NCI-H345 treated with DMSO at 0.1 percent for 48 hours (cell line): ENCODE results near the gene UTF1.

Experiments used
- DNase-seq: peaks from one replicate; lab custom pipeline; 2025; ENCODE audit not compliant: unreplicated experiment; lab: John Stamatoyannopoulos, UW

UTF1 gene

DNA sequence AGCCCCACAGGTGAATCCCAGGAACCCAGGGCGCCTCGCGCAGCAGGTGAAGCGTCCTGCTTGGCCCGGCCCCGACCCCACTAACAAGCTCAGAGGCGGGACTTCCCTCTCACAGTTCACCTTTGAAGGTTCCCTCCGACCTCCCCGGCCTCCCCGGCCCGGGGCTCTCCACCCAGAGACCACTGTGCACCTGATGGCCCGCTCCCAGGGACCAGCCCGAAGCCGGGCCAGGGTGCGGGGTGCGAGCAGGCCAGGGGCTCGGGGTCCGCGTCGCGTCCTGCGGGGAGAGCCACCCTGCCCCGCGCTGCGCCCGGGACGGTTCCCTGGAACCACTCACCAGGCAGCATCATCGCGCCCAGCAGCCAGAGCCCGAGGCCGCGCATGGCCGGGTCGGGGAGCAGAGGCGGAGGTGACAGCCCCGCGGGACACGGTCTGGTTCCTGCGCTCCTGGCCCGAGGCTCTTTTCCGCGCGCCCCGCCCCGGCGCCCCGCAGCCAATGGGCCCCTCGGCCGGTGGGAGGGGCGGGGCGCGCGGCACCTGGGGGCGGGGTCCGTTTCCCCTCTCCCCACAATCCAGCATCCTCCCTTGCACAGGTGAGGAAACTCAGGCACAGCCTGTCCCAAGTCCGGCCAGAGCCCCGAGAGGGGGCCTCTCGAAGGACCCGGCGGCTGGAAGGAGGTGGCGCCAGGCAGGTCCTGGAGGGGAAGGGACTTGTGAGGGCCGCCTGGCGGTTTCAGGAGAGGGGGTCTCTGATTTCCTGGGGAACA, 46.6 kb downstream of the UTF1 start, which contains the start of gene ADAM8:
Gene ADAM8 (minus strand): TSS at position 434 of the 767 bp plus-strand sequence. CDS start 51 bp downstream, at position 383.
- no peak for DNase-seq

DNA sequence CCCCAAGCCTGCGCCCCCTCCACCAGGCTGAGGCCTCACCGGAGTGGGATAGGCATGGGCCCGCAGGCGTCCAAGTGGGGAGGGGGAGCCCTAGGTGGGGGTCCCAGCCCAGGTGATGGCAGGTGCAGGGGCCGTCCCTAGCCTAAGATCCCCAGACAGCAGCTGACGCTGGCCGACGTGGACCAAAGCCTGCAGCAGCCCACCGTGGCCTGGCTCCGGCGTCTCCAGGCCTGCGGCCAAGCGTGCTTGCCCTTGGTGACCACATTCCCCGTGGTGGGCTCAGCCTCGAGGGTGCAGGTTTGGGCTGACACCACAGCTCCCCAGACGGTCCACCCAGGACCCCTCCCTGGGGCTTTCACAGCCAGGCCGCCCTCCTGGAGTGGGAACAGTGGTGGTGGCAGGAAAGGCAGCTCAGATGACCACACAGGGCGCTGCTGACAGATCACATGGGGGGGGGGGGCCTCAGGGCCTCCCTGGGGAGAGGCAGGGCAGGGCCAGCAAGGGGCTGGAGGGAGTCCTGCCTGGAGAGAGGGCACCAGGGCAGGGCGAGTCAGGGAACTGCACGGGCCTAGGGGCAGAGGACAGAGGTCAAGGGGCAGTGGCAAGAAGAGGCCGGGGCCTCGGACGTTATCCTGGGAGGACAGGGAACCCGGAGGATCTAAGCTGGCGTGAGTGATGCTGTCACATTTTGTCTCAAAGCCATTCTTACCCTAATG, 47.4 kb downstream of the UTF1 start:
- DNase-seq: no peak

DNA sequence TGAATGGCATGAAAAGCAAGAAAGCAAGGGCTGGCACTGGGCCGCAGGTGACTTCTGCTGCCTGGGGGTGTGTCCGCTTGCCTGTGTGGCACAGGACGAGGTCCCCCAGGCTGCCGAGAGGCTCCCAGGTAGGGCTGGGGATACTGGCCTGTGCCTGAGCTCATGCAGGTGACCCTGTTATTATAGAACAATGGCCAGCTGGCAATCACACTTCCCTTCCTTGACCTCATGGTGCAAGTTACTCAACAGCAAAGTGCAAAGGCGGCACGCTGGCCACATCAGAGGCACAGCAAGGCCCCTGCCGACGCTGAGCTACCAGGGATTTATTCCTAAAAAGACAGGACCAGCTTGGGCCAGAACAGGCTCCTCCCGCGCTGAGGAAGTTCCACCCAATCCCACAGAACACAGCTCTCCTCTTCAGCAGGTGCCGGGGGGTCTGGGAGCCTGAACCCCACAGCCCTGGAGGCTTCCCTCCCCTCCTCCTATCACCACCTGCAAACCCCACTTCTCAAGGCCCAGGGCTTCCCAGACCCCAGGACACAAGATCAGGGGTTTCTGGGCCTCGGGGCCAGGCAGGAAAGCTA, 48.1 kb downstream of the UTF1 start:
- no peak for DNase-seq

GRCh38 chr10:133278577-133279265, 48.7 kb downstream of the UTF1 start:
- no peak for DNase-seq

DNA sequence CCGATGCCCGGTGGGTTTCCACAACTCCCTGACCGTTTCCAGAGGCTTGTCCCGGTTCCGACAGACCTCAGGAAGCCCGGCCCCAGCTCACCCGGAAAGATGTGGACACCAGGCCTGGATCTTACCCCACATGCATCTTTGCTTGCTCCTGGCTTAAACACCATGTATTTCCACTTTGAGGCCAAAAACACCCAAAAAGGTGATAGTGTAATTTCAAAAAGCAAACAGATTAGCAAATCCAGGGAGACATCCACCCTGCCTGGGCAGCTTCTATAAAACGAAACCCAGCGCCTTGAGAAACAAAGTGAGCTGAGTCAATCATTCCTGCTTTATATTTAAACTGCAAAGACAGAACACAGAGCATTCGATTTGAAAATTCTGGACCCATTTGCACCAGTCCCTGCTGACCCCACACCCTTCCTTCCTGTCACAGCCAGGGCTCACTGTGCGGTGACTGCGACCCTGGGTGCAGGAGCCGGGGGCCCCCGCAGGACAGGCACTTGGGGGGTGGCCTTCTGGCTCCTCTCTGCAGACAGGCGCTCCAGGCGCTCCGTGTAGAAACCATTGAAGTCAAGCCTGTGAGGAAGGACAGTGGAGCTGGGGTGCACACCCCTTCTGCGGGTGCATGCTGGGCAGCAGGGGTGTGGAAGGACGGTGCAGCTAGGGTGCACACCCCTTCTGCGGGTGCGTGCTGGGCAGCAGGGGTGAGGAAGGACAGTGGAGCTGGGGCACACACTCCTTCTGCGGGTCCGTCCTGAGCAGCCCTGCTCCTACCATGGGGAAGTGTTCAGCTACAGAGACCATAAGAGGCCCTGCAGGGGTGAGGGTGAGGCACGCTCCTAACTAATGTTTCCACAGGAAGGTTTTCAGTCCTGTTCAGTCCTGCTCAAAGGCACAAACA, 49.6 kb downstream of the UTF1 start:
- DNase-seq: no peak

- no peak for DNase-seq
Observed at GRCh38 chr10:133280391-133281059, 50.5 kb downstream of the UTF1 start.

GRCh38 chr10:133281084-133281483, 51.1 kb downstream of the UTF1 start:
- DNase-seq: no peak
